GM18520 (cell line): ENCODE data around the gene IP6K3.

Experiments
- ATAC-seq: cut with Tn5 transposase; IDR thresholded peaks from one replicate; pipeline ENCODE4 v1.9.1; 2021; ENCODE audit not compliant: unreplicated experiment

Gene IP6K3, protein sequence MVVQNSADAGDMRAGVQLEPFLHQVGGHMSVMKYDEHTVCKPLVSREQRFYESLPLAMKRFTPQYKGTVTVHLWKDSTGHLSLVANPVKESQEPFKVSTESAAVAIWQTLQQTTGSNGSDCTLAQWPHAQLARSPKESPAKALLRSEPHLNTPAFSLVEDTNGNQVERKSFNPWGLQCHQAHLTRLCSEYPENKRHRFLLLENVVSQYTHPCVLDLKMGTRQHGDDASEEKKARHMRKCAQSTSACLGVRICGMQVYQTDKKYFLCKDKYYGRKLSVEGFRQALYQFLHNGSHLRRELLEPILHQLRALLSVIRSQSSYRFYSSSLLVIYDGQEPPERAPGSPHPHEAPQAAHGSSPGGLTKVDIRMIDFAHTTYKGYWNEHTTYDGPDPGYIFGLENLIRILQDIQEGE

DNA sequence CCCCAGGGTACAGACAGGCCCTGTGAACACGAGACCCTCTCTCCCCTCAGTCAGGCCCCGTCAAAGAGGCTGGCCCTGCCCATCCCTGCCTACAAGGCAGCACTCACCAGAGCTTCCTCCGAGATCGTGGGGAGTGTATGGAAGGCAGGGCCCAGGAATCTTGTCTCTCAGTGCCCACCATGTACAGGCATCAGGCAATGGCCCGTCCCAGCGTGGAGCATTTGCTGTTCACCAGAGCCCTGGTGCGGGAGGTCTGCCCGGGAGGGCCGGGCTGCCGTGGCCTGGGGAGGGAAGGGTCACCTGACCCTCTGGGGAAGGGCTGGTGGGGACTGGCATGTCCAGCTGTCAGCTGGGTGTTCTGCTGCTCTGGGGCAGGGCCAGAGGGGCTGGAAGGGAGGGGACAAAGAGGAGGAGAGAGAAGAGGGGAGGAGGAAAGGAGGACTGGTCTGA is at the start of gene IP6K3:
Gene IP6K3 (minus strand): TSS at position 255 of the 450 bp plus-strand sequence. CDS start 11,429 bp downstream, outside the sequence.
- ATAC-seq, result no peak

DNA sequence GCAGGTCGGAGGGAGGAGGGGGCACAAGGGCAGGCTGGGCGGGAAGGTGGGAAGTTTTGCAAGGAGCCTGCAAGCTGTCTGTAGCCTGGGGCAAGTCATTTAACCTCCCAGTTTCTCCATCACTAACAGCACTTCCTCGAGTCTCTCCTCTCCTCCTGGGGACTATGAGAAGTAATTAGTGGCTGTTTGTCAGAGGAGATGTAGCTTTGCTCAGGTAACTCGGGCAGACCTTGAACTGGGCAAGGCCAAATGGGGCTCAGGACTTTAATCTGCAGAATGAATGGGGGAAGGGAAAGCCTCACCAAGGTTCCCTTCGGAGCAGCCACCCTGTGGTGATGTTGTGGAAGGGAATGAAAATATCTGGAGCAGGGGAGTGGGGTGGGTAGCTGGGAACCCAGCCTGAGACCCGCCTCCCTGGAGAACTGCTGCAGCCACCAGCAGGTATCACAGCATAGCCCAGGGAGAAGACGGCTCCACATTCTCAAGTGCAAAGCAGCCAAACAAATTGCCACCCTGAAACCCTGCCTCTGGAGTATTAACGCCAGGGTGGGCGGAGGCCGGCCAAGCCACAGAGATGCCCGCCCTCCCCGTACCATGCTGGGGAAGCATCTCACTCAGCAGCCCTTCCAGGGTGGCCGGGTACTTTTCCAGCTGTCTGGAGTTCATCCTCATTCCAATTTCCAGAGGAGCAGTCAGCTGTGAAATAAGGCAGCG is 48.4 kb upstream of the IP6K3 start:
- no peak for ATAC-seq

DNA sequence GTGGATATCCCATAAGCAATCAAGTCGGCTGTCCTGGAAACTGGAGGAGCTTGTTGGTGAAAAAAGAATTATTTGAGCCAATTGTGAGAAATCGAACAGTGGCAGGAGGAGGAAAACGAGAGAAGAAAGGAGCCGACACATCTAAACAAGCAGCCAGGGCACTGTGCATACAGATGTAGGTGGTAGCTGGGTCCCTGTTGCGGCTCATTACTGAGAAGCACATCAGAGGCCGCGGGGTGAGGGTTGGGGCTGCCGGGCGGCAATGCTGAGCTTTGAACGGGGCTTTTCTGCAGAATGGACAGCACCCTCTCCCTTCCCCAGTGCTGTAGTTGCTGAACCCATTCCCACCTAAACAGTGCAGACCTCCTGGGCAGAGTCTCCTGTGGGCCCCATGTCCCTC is 46.3 kb upstream of the IP6K3 start:
- ATAC-seq, result no peak

DNA sequence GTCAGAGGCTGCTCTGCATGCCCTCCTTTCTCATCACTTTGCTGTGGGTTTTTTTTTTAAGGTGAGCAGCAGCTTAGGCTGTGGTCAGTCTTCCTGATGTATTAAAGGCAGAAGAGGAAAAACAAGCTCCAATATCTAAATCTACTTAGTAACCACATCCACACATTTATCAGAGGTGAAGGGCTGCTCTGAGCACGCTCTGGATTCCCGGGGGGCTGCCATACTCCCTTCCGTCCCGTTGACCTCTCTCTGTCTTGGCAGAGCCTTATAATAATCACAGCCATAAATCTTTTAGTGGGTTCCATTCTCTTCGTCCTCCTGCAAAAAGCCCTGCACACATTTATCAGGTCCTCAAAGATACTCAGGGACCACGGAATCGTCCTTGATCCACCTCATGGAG is 44.9 kb upstream of the IP6K3 start:
- no peak for ATAC-seq

DNA sequence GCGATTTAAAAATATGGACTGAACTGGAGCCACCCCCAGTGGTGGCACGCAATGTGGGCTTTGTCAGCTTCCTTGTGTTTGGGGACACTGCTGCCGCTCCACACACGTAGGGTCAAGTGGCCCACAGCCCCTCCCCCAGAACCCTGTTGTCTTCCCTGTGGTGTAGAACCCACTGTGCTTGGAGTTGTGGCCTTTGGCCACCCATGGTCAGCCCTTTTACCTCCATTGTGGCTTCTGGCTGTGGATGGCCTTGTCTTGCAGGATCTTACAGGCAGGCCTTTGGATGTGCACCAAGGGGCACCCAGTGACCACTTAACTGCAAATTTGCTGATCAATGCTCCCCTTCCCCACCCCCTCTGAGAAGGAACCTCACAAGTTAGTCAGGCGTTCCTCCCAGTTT is 44.2 kb upstream of the IP6K3 start:
- ATAC-seq, result no peak

DNA sequence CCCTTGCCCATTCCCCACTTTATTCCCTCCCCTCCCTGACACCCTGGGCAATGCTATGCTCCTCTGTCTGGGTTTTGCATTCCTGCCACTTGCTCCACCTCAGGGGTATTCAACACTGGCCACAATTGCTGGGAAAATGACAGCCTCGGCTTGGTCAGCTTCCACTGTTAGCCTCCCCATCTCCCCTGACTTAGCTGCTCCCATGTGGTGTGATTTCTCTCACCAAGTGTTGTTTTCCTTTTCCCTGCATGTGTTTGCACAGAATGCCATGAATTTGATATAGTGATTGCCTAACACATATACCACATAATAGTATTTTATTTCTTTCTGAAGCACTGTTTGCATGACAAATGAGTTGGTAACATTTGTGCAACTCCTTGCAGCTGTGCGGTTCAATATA is 43.7 kb upstream of the IP6K3 start:
- no peak for ATAC-seq

DNA sequence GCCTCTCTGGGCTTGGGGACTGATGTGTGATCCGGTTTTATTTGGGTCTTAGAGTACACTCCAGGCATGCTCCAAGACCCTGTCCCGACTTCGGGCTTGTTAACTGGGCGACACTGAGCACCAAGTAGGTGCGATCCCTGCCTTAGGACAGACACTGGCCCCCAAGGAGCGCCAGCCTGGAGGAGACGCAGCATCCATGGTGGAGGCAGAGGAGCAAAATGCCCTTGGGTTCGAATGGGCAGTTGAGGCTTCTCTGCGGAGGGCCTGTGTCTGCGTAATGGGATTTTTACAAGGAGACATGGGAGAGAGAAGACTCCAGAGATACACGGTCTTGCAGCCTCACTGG is 42.8 kb upstream of the IP6K3 start:
- no peak for ATAC-seq

DNA sequence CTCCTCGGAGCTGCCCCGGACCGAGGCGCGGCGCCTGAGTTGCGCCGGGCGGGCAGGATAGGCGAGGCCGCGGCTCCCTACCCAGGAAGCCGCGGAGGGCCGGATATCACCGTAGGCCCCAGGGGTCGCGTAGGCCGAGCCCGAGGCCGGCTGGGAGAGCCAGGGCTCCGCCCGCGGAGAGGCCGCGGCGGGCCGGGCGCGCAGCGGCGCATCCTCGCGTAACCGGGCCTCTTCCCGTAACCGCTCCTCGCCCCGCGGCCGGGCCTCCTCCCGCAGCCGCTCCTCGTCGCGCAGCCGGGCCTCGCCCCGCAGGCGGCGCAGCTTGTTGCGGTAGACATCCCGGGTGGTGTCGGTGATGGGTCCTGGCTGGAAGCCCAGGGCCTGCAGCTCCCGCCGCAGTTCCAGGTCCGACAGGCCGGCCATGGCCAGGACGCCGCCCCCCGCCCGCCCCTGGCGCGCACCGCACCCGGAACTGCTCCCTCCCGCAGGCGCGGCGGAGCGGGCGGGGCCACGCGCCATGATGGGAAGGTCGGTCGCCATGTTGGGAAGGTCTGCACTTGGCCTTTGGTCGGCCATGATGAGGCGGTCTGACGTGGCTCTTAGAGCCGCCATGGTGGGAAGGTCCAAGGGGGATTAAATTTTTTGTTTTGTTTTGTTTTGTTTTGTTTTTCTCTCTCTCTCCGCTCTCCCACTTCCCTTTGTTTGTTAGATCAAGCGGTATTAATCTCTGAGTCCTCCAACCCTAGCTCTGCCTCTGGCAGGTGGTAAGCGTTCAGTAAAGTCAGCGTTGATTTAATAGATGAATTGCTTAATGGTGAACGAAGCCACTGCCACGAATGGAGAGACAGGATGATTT is 42.2 kb upstream of the IP6K3 start, which contains the start of gene LEMD2:
Gene LEMD2 (minus strand): TSS at position 437 of the 856 bp plus-strand sequence. CDS start 14 bp downstream, at position 423.
- peak; percentile 77 for ATAC-seq

DNA sequence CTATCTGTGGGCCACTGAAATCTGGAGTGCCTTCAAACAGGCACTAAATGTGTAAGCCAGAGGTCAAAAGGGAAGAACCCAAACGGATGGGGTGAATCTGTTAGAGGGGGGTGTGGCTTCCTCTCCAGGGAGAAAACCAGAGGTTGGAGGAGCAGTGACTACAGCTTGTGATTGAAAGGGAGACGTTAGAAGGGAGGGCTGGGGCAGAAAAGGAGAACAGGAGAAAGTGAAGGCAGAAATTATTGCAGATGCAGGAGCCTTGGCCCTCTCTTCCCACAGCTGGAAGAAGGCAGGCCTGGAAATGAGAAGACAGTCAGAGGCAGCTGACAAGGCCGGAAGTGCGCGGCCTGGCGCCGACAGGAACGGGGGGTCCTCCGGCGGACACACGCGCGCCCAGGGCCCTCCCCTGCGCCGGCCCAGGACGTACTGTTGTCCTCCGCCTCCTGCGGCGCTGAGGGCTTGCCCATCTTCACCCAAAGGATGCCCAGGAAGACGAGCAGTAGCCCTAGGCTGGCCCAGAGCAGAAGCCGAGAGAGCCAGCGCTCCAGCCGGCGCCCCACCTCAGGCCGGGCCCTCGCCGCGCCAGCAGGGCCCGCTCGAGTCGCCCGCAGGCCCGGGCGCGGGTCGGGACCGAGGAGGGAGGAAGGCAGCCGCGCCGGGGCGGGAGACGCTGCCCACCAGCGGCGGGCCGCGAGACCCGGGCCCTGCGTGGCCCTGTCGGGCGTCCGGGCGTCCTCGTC is 41.4 kb upstream of the IP6K3 start:
- ATAC-seq, result peak; percentile 21

DNA sequence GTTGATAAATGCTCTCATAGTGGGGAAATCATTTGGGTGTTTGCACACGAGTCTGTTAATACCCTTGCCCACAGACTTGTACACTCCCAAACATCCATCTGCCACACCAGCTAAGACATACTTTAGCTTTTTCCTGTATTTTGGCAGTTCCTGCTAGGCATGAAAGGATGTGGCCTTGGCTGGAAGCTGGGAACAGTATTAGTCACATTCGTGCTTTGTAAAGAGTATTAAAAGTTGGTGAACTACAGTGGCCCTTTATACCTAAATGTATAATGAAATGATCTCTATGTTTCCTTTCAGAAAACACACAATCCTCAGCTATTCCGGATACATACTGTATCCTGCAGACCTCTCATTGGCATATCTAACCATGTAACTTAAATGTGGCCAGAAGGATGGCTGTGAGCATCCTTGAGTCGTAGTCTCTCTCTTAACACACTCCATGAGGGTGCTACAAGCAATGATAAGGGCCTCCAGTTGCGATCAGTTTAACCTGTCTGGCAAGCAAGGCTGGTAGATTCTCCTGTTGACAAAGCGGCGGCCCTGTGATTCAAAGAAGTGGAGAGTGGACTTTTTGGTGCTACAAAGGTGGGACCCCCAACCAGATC is 40.7 kb upstream of the IP6K3 start:
- ATAC-seq, result no peak

DNA sequence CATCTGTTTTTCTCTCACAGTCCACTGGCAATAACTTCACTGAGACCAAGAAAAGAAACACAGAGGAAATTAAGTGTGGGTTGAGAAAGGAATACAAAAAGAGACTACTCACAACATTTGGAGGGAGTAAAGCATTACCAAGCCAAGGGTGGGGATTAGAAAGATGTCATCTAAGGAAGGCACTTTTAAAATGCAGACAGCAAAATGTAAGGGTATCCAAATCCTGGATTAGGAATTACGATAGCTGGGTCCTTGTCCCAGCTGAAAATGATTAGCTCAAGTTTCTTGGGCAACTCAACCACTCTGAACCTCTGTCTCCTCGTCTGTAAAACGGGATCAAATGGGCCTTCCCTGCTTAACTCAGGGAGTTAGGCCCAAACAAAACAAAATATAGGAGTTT is 40.0 kb upstream of the IP6K3 start:
- no peak for ATAC-seq

DNA sequence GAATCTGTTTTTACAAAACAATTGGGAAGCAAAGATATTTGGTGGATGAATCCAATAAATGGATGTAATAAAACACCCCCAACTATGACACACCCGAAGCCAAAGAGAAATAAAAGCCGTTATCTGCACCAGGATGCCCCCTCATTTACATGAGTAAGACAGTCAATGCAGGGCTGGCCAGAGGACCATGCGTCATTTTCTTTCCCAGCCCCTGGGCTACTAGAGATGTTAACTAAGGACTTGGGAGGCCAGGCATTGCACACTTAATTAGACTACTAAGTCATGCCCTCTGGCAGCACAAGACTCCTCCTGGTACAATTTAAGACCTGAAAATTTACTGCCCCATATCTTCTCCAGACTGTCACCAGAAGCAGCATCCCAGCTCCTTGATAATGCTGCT is 39.1 kb upstream of the IP6K3 start:
- no peak for ATAC-seq

DNA sequence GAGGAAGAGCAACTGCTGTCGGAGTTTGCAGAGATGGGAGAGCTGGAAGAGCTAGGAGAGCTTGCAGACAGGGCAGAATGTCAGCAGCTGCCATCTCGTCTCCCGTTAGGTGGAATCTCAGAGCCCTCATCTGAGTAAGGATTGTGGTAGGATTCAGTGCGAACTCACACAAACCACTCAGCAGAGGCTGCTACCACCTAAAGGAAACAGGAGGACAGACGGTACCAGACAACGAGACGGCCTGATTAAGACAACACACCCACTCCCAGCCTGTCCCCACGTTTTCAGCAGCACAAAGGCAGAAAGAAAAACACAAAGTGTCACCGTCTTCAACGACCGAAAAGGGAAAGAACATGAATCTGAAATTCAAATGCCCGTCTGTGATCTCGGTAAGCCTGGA is 38.1 kb upstream of the IP6K3 start:
- no peak for ATAC-seq

DNA sequence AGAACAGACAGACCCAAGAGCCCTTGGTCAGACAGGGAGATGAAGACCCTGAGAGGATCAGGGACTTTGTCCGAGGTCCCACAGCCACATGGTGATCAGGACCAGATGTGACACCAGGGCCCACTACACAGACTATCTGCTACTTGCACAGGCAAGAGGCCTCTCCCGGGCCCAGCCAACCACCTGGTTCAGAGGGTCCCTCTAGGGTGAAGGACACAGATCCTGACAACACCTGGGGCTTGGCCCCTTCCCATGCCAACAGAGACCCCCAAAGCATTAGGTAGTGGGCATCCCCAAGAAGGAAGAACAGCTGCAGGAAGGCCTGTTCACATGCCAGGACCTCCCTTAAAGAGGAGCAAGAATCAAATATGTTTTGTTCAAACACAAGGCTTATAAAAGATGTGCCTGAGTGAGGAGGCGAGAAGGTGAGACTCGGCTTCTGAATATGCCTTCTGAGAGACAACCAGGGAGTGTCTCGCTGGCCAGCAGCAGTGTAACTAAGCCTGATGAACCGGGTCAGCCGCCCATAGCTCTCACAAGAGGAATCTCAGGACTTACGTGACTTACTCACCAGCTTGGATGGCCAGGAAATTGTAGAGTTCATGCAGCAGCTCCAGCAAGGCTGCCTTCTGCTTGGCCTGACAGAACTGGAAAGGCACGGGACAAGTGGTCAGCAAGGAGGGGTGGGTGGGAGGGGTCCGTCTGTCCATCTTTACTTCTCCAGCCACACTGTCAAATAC is 37.2 kb upstream of the IP6K3 start:
- ATAC-seq, result no peak

DNA sequence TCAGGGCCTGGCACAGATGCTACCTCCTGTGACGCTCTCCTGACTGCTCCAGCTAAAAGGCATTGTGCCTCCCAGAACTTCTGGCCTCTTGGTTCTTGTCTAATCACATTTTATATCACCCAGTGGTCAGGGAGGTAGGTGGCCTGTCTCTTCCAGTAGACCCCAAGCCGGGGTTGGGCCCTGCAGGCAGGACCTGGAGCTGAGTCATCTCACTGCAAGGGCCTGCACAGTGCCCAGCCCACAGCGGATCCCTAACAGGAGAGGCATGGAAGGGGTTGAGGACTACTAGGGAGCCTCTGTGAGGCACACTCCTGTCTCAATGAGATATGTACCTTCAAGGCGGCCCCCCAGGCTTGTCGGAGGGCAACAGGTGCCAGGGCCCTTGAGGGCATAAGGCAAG is 35.9 kb upstream of the IP6K3 start:
- ATAC-seq, result no peak

DNA sequence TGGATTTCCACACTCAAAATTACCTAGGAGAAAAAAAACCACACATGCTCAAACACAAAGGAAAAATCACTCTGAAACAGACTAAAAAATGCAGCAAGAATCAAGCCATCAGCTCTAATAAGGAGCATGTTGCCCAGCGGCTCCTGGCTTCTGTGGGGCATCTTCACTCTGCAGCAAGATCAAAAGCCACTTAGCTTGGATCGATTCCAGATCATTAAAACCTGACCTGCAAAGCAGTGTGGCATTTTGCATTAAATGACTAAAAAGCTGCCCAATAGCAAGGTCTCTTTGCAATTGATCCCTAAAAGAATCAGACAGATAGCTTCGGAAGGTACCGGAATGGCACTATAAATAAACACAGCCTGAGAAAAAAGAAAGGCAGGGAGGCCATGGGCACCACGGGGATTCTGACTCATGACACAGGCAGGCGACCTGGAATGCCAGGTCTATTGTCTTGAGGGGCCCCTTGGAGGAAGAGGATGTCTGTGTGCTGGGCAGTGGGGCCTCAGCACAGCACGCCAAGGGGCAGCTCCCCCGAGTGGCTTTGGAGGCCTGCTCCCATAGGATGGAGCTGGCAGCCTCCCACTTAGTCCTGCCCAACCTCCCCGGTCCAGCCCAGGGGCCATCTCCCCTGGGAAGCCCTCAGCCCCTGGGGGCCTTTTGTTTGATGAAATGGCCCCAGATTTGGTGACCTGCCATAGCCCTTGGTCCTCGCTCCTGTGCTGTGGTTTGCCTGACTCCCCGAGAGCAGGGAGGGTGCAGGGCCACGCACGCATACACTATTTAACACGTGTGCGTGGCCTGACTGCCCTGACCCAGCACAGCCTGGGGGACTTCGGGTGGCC is 34.6 kb upstream of the IP6K3 start:
- ATAC-seq, result no peak

DNA sequence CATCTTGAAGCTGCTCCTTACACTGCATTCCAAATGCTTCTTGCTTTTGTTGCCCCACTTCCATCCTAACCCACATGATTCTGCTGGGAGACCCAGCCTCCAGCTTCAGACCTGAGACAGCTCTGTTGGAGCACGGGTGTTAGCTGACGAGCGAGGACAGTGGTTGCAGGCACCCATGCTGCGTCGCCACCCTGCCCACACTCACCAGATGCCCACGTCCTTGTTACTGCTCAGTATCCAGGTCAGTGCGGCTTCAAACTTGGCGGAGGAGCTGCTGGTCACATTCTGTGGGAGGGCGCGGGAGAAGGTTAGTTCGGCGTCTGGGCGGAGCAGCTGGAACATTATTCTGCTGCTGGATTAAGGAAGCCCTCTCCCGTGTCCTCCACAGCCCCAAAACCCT is 33.2 kb upstream of the IP6K3 start:
- ATAC-seq, result no peak

DNA sequence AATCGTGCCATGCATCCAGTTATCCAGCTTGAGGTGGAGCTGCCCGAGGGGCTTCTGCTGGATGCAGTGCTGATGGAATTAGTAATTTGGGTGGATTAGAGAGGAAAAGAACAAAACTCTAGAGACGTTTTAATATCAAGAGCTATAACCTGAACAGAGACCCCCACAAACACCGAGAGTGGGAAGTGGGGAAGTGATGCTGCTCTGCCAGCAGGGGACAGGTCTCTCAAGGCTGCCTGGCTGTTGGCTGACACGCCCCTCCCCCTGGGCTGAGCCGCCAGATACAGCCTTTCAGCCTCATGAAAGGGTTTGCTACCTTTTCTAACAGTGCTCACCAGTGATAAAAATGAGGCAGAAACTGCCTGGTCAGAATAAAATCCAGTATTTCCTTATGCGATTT is 32.6 kb upstream of the IP6K3 start:
- no peak for ATAC-seq
